H1 (cell line): Measurements from ENCODE around the gene ACTR1A. TPM values are rescaled to one million over a fixed set of nuclear protein-coding genes. Genes with fewer than 3 reads are reported as not detected.

Experiments
- CTCF ChIA-PET: fragments of 300-600 bp; sonication (Branson Sonifier 250); formaldehyde crosslinking; loops from one replicate; lab custom pipeline; 2021; ENCODE audit not compliant: partially characterized antibody; lab: Charles Lee
- POLR2A ChIA-PET: fragments of 300-600 bp; sonication (Branson Sonifier 250); formaldehyde crosslinking; loops from one replicate; lab custom pipeline; 2021; ENCODE audit warnings: inconsistent platforms; ENCODE audit not compliant: partially characterized antibody; lab: Charles Lee
- DNase-seq, 2 experiments: peaks; one replicate each; pipeline versions ENCODE4 v3.0.0 to v3.0.0-alpha.2; 2010 to 2022; ENCODE audit warnings: low spot score in 2 of 2, low read depth in 1 of 2, mixed read lengths in 1 of 2
- FAIRE-seq: peaks from 2 replicates; lab custom pipeline; 2011; peaks lifted over from hg19 to GRCh38; lab: Jason Lieb, UNC
- H2AFZ ChIP-seq: 2 replicates; pipeline ENCODE4 v1.8.1; 2012; ENCODE audit warnings: low read length, inconsistent platforms
- H2AK5ac ChIP-seq: 2 replicates; pipeline ENCODE4 v1.6.1; 2013; ENCODE audit warnings: low read depth, low read length
- H2BK120ac ChIP-seq: replicated peaks from 2 replicates; pipeline ENCODE3; 2013; ENCODE audit warnings: low read depth, low read length, inconsistent platforms
- H2BK12ac ChIP-seq: 2 replicates; pipeline ENCODE4 v1.6.1; 2013; ENCODE audit warnings: low read depth, low read length
- H2BK15ac ChIP-seq: 2 replicates; pipeline ENCODE4 v1.6.1; 2013; ENCODE audit warnings: low read length
- H2BK20ac ChIP-seq: 2 replicates; pipeline ENCODE4 v1.6.1; 2013; ENCODE audit warnings: low read length
- H2BK5ac ChIP-seq: 2 replicates; pipeline ENCODE4 v1.6.1; 2013; ENCODE audit warnings: low read depth, low read length
- H3K14ac ChIP-seq: 2 replicates; pipeline ENCODE4 v1.6.1; 2013; ENCODE audit warnings: inconsistent platforms; ENCODE audit not compliant: insufficient read length
- H3K18ac ChIP-seq: 2 replicates; pipeline ENCODE4 v1.6.1; 2013; ENCODE audit warnings: low read length; ENCODE audit errors: extremely low read depth
- H3K23ac ChIP-seq: 2 replicates; pipeline ENCODE4 v1.6.1; 2013; ENCODE audit warnings: inconsistent platforms; ENCODE audit not compliant: insufficient read length
- H3K23me2 ChIP-seq: 2 replicates; pipeline ENCODE4 v1.6.1; 2013; ENCODE audit warnings: low read depth, low read length
- H3K27ac ChIP-seq: 2 replicates; pipeline ENCODE4 v1.6.1; 2011; ENCODE audit warnings: low read depth, low read length, inconsistent platforms
- H3K27me3 ChIP-seq, 4 experiments: replicated peaks in 1 of 4; 1 replicate in 1 of 4; 2 replicates in 3 of 4; pipeline versions ENCODE4 v1.6.1 to v1.8.1; 2011 to 2013; ENCODE audit warnings: low read length in 3 of 4, mild to moderate bottlenecking in 3 of 4, inconsistent platforms in 2 of 4, mixed read lengths in 2 of 4, moderate library complexity in 1 of 4; ENCODE audit not compliant: control insufficient read depth in 3 of 4, insufficient read depth in 3 of 4; ENCODE audit errors: extremely low read depth in 1 of 4
- H3K36me3 ChIP-seq, 4 experiments: 2 replicates each; pipeline versions ENCODE4 v1.6.1 to v1.8.1; 2011 to 2013; ENCODE audit warnings: mild to moderate bottlenecking in 4 of 4, low read length in 3 of 4, moderate library complexity in 2 of 4, control low read depth in 1 of 4, inconsistent platforms in 1 of 4; ENCODE audit not compliant: insufficient read depth in 4 of 4, control insufficient read depth in 2 of 4
- H3K4ac ChIP-seq: replicated peaks from 2 replicates; pipeline ENCODE3; 2013; ENCODE audit warnings: low read length, low read depth, mixed read lengths, inconsistent platforms; ENCODE audit not compliant: insufficient read length
- H3K4me1 ChIP-seq, 4 experiments: replicated peaks in 1 of 4; 1 replicate in 1 of 4; 2 replicates in 3 of 4; pipeline versions ENCODE4 v1.6.1 to v1.8.1; 2011 to 2013; ENCODE audit warnings: low read length in 3 of 4, inconsistent platforms in 2 of 4, mixed read lengths in 1 of 4; ENCODE audit not compliant: insufficient read depth in 4 of 4, control insufficient read depth in 3 of 4
- H3K4me2 ChIP-seq, 2 experiments: 2 replicates each; pipeline versions ENCODE4 v1.6.1 to v1.8.1; 2011 to 2013; ENCODE audit warnings: low read depth in 2 of 2, low read length in 2 of 2, control low read depth in 1 of 2, inconsistent platforms in 1 of 2, mild to moderate bottlenecking in 1 of 2; ENCODE audit not compliant: insufficient read depth in 1 of 2
- H3K4me3 ChIP-seq, 4 experiments: fragments of 200-600, 300-600 bp in 1 of 4; sonication (generic), shearing (Covaris generic), sonication (Bioruptor Twin) in 1 of 4; 2 replicates each; pipeline versions ENCODE4 v1.5.1 to v1.8.1; 2011 to 2016; ENCODE audit warnings: low read length in 4 of 4, low read depth in 3 of 4, control low read depth in 2 of 4, inconsistent platforms in 2 of 4, mild to moderate bottlenecking in 2 of 4, mixed read lengths in 1 of 4, moderate library complexity in 1 of 4; ENCODE audit not compliant: insufficient read depth in 2 of 4; ENCODE audit errors: extremely low read depth in 1 of 4
- H3K56ac ChIP-seq: replicated peaks from 2 replicates; pipeline ENCODE3; 2013; ENCODE audit warnings: low read depth, mild to moderate bottlenecking, mixed read lengths, low read length, inconsistent platforms; ENCODE audit not compliant: insufficient read length
- H3K79me1 ChIP-seq: 2 replicates; pipeline ENCODE4 v1.6.1; 2013; ENCODE audit warnings: low read depth, low read length, control low read depth
- H3K79me2 ChIP-seq, 2 experiments: 2 replicates each; pipeline versions ENCODE4 v1.6.1 to v1.8.1; 2012 to 2013; ENCODE audit warnings: low read length in 2 of 2, mild to moderate bottlenecking in 2 of 2, inconsistent platforms in 1 of 2; ENCODE audit not compliant: insufficient read depth in 2 of 2, control insufficient read depth in 1 of 2
- H3K9ac ChIP-seq, 4 experiments: replicated peaks in 1 of 4; 1 replicate in 1 of 4; 2 replicates in 3 of 4; pipeline versions ENCODE4 v1.6.1 to v1.8.1; 2011 to 2013; ENCODE audit warnings: low read depth in 3 of 4, low read length in 3 of 4, control low read depth in 2 of 4, mild to moderate bottlenecking in 2 of 4, moderate library complexity in 2 of 4, inconsistent platforms in 1 of 4; ENCODE audit errors: extremely low read depth in 1 of 4
- H3K9me3 ChIP-seq, 2 experiments: 2 replicates each; pipeline versions ENCODE4 v1.6.1 to v1.8.1; 2012 to 2013; ENCODE audit warnings: mild to moderate bottlenecking in 2 of 2, moderate library complexity in 2 of 2, control low read depth in 1 of 2, inconsistent platforms in 1 of 2, low read depth in 1 of 2, low read length in 1 of 2, mixed read lengths in 1 of 2; ENCODE audit not compliant: insufficient read depth in 2 of 2
- H4K20me1 ChIP-seq, 2 experiments: replicated peaks in 1 of 2; 2 replicates each; pipeline versions ENCODE3 to v1.8.1; 2011 to 2013; ENCODE audit warnings: inconsistent platforms in 2 of 2, low read length in 2 of 2, mild to moderate bottlenecking in 1 of 2; ENCODE audit not compliant: insufficient read depth in 2 of 2, control insufficient read depth in 1 of 2
- H4K5ac ChIP-seq: 2 replicates; pipeline ENCODE4 v1.6.1; 2013; ENCODE audit warnings: low read length, low read depth, mixed read lengths, inconsistent platforms; ENCODE audit not compliant: insufficient read length
- H4K8ac ChIP-seq: 2 replicates; pipeline ENCODE4 v1.8.0; 2013; ENCODE audit warnings: mild to moderate bottlenecking, moderate library complexity, low read length, inconsistent platforms; ENCODE audit not compliant: insufficient read depth; ENCODE audit errors: extremely low read depth
- H4K91ac ChIP-seq: replicated peaks from 2 replicates; pipeline ENCODE3; 2013; ENCODE audit warnings: low read length, mixed read lengths, inconsistent platforms; ENCODE audit not compliant: insufficient read length
- HDAC2 ChIP-seq, 2 experiments: fragments of 300-600 bp in 1 of 2; sonication (generic) in 1 of 2; IDR thresholded peaks; 2 replicates each; pipeline ENCODE4 v1.6.1; 2011 to 2012; ENCODE audit warnings: low read depth in 2 of 2, low read length in 2 of 2, mild to moderate bottlenecking in 2 of 2, moderate library complexity in 2 of 2, borderline replicate concordance in 1 of 2, inconsistent platforms in 1 of 2
- JUND ChIP-seq: IDR thresholded peaks from 2 replicates; pipeline ENCODE4 v1.6.1; 2011; ENCODE audit warnings: mild to moderate bottlenecking, improper control_type of control experiment, low read length
- WGBS, 2 experiments: shearing (Covaris generic) in 1 of 2; methylation state at CpG; one replicate each; pipeline versions ENCODE4 v1.1.6 to v1.1.7; 2013 to 2015; ENCODE audit warnings: low lambda C conversion rate in 2 of 2, mixed read lengths in 2 of 2, inconsistent platforms in 1 of 2, low coverage in 1 of 2, missing lambda C conversion rate in 1 of 2; ENCODE audit not compliant: insufficient replicate concordance in 2 of 2, insufficient coverage in 1 of 2, insufficient read length in 1 of 2; ENCODE audit errors: extremely low coverage in 1 of 2, missing lambda C conversion rate in 1 of 2; 5-methylcytosine and 5-hydroxymethylcytosine counted together
- polyA plus RNA-seq, 7 experiments: library from polyadenylated mRNA; depleted of rRNA in 3 of 7; stranded (reverse) in 5 of 7; unstranded in 2 of 7; fragments of >200 nt in 5 of 7; fragments of 200-250 nt in 2 of 7; gene quantifications; 1 replicate in 5 of 7; 2 replicates in 1 of 7; 4 replicates in 1 of 7; pipeline versions ENCODE4 v1.2.1 to v1.2.3, GENCODE V29; 2011 to 2013; ENCODE audit warnings: missing spikeins in 2 of 7, mixed read lengths in 2 of 7
- total RNA-seq: library from RNA; stranded (reverse); fragmentation: NEBNext Ultra II Directional; extraction: Animal tissue kit (Norgen Biotek cat#: 25700); gene quantifications from 2 replicates; pipeline ENCODE4 v1.2.1, GENCODE V29; 2021

Gene ACTR1A
- total and polyA plus RNA-seq, 2 of the 8 experiments (the other 6 are each of a cell fraction or from before 2014, with no cell fraction given), result 78.6 to 86.3 TPM

GRCh38 chr10:102452672-102453340, 49.7 kb downstream of the ACTR1A start:
- no peak overlapping the region for H2BK20ac ChIP-seq
- H2BK5ac ChIP-seq, result no peak overlapping the region
- ChIA-PET POLR2A (interaction anchor here (1.1 to 6.7 kb wide), 6 partner anchors 9 to 58 kb away, joined by 3 to 75 read pairs (median 39); partner anchors contain the start of genes CUEDC2, FBXL15 and NFKB2), CTCF (interaction anchor here (0.5 to 5.0 kb wide), 12 partner anchors 9 to 217 kb away, joined by 3 to 37 read pairs (median 3); partner anchors contain the start of gene FBXL15)
- H3K9me3 ChIP-seq, result no peaks in the 10 kb centered on the region
- peaks cover 3% of the 10 kb centered on the region; the same call in 1 of the 2 replicates for H3K79me1 ChIP-seq
- H3K4me2 ChIP-seq, result no peak overlapping the region
- no peaks in the 10 kb centered on the region for H3K27me3 ChIP-seq
- 96% methylated on average over 3 of the region's 3 CpGs; no CpG with 5 or more reads in 1 of the 2 experiments for WGBS, 2 experiments
- H2AK5ac ChIP-seq, result no peak overlapping the region
- DNase-seq, result no peak
- no peak overlapping the region for H3K4ac ChIP-seq
- no peak overlapping the region for H3K56ac ChIP-seq
- no peak for FAIRE-seq
- no peak overlapping the region for H4K8ac ChIP-seq
- no peak overlapping the region for H2BK12ac ChIP-seq
- no peak overlapping the region for H2BK15ac ChIP-seq
- no peak overlapping the region for H2AFZ ChIP-seq
- no peak overlapping the region for H3K23ac ChIP-seq
- H2BK120ac ChIP-seq, result no peak overlapping the region
- 0 out of 2 replicates have a peak, but pooled peaks have one; percentile 19 for TF ChIP-seq JUND
- TF ChIP-seq HDAC2 (IDR thresholded peaks at IDR 0.05; ENCODE audit: borderline replicate concordance in 1 of 2, low read depth in 2 of 2, low read length in 2 of 2), result no peak
- peaks cover 9% of the 10 kb centered on the region for H3K23me2 ChIP-seq
- no peak overlapping the region; the same call in 1 of the 2 replicates for H3K27ac ChIP-seq
- H3K18ac ChIP-seq, result no peak overlapping the region
- no peak overlapping the region for H4K91ac ChIP-seq
- no peak overlapping the region for H4K5ac ChIP-seq
- no peak overlapping the region for H3K9ac ChIP-seq
- peaks cover 5 to 27% (median 18%) of the 10 kb centered on the region in 4 experiments for H3K4me1 ChIP-seq
- peaks cover 0 to 18% of the 10 kb centered on the region in 2 experiments; a peak in 2 of 4 replicates for H3K79me2 ChIP-seq
- no peak overlapping the region for H3K4me3 ChIP-seq
- no peak overlapping the region for H3K14ac ChIP-seq
- peaks cover 0 to 2% of the 10 kb centered on the region in 2 experiments for H4K20me1 ChIP-seq
- peaks cover 0 to 39% (median 6%) of the 10 kb centered on the region in 4 experiments; a peak in 5 of 8 replicates for H3K36me3 ChIP-seq
